Fibroblast of skin of scalp (primary cell): Measurements from ENCODE around the gene MMP24OS.
"Not testable (repeated sequence)": the region's sequence is repeated elsewhere in the genome, so short reads cannot be mapped to it uniquely, and the experiment has no call there.

Experiments
- DNase-seq: peaks from one replicate; pipeline ENCODE4 v3.0.0-alpha.2; 2013

MMP24OS gene

DNA sequence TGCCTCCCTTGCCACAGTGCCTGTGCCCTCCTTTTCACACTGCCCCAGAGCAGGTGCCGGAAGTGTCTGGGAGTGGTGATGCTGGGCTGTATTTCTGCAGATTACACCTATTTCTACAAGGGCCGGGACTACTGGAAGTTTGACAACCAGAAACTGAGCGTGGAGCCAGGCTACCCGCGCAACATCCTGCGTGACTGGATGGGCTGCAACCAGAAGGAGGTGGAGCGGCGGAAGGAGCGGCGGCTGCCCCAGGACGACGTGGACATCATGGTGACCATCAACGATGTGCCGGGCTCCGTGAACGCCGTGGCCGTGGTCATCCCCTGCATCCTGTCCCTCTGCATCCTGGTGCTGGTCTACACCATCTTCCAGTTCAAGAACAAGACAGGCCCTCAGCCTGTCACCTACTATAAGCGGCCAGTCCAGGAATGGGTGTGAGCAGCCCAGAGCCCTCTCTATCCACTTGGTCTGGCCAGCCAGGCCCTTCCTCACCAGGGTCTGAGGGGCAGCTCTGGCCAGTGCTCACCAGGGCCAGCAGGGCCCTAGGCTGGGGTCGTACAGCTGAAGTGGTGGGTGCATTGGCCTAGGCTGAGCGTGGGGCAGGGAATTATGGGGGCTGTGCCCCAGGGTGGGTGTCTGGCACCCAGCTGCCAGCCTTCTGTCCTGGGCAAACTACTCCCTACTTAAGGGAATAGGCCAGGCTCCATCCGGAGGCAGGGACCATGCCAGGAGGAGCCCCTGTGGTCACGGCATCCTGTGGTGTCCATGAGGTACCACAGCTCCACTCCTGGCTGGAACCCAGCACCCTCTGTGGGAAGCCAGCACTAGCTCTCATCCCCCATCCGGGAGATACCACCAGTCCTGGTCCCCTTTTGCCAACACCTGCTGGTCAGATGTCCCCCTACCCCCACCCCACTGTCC lies 3.5 kb downstream of the MMP24OS start:
- no peak for DNase-seq

DNA sequence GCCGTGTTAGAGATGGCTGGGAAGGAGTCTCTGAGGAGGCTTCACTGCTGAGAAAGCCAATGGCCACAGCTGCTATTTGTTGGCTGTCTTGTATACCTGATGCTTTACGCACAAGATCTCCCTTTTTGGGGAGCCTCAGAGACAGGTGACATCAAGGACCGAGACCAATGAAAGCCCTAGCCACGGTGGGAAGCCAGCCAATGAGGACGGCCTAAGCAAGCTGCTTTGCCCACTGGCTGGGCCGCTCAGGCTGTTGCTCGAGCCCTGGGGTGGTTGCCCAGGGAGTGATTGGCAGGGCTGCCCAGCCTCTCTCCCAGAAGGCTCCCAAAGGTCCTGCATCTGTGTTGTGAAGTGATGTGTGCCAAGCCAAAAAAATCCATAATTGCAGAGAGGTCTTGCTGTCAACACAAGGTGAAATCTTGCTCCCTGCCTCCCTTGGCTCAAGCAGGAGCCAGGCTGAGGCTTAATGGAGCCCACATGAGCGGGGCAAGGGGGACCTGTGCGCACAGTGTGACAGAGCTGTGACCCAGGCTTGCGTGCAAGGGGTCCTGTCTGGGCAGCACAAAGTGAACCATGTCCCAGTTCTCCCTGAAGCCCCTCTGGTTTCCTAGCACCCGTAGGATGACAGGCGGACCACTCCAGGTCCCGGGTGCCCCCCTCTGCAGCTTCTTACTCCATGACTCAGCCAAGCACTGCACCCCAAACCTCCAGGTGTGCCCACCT lies 4.3 kb downstream of the MMP24OS start:
- no peak for DNase-seq

DNA sequence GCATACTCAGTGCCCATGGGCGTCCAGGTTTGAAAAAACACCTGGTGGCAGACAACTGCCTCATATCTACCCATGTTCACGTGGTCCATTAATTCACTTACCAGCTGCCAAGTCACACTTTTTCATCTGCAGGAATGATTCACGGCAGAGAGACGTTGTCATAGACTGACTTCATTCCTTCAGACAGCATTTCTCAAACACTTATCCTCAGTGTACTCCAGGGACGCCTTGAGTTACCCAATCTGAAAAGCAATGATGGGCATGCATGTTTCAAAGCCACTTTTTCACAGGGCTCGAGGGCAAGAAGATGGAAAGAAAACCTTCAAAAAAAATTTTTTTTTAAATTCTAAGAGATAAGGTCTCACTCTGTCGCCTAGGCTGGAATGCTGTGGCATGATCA lies 6.0 kb downstream of the MMP24OS start:
- DNase-seq = peak; percentile 33

DNA sequence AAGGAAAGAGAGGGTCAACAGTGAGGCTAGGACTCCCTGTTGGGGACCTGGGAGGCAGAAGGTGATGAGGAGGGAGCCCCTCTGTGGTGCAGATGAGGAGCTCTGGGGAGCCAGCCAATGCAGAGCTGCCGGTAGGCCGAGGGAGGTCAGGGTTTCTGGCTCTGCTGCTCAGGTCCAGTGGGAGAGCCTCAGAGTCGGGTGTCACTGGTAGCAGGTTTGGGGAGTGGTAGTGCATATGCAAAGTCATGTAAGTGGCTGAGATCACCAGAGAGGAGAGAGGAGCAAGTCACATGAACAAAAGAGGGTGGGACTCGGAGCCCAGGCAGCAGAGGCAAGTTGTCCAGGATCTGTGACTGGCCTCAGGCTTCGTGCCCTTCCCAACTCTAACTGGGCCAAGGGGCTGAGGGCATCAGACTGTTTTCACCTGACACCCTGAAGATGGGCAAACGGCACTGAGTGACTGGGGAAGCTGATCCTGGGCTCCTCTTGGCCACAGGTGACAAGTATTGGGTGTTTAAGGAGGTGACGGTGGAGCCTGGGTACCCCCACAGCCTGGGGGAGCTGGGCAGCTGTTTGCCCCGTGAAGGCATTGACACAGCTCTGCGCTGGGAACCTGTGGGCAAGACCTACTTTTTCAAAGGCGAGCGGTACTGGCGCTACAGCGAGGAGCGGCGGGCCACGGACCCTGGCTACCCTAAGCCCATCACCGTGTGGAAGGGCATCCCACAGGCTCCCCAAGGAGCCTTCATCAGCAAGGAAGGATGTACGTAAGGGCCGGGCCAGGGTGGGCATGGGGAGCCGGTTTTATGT lies 6.6 kb downstream of the MMP24OS start:
- DNase-seq = no peak

DNA sequence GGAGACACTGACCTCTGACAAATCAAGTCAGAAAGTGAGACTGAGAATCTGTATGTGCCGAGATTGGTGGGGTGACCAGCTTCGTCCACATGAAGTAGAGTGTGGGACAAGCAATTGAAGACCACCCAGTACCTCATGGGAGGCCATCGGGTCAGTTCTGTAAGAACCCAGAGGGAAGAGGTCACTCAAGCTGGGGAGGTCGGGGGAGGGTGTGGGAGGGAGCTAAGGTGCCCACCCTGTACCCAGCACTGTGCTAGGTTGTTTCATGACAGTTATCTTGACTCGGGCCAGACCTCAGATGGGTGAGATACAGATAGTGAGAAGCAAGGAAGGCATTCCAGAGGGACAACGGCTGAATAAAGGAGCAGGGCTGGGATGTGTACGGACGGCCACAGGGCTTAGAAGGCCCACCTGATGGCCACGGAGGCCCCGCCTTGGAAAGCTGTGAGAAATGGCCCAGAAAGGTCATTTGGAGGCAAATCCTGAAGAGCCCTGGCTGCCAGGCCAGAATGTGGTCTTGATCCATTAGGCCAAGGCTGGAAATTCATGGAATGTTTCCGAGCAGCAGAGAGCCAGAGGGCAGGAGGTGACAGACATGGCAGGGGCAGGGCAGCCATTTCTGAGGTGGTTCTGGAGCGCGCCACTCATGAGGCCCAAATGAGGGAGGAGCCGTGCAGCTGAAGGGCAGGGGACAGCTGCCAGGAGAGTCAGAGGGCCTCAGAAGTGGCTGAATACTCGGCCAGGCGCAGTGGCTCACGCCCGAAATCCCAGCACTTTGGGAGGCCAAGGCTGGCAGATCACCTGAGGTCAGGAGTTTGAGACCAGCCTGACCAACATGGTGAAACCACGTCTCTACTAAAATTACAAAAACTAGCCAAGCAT lies 7.7 kb downstream of the MMP24OS start:
- no peak for DNase-seq

DNA sequence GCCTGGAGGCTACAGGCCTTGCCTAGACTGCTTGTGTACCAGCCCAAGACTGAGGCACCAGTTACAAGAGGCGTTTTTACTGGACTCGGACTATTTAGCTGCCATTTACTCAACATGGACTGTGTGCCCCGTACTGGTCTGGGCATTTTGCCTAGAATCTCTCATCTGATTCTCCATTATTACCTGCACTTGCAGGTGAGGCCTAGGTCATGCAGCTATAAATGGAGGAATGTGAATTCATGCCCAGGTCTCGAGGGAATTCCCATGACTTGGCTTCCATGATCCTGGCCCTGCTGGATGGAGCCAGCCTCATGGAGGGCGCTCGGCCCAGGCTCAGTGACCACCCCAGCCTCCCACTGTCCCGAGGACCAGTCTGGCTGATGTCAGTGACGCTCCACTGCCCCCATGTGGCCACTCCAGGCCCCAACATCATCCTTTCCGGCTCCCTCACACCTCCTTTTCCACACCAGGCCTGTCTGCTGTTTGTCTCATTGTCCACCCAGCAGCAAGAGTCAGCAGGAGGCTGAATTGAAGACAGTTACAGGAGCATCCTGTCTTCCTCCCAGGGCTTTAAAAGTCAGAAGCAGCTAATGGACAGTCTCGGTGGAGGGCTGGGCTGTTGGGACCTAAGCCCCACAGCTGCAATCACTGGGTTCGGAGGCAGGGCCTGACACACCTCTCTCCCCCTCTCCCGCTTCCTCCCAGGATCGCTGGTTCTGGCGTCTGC lies 8.7 kb downstream of the MMP24OS start:
- peak; percentile 61 for DNase-seq

DNA sequence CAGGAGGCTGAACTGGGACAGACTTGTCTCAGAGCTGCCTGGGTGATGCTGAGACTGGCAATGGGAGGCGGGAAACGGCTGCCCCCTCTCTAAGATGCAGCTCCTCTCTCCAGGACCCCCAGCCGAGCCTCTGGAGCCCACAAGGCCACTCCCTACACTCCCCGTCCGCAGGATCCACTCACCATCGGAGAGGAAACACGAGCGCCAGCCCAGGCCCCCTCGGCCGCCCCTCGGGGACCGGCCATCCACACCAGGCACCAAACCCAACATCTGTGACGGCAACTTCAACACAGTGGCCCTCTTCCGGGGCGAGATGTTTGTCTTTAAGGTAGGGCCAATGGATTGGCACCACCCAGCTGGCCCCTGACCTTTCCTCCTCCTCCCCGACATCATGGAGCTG lies 10.8 kb downstream of the MMP24OS start:
- no peak for DNase-seq

DNA sequence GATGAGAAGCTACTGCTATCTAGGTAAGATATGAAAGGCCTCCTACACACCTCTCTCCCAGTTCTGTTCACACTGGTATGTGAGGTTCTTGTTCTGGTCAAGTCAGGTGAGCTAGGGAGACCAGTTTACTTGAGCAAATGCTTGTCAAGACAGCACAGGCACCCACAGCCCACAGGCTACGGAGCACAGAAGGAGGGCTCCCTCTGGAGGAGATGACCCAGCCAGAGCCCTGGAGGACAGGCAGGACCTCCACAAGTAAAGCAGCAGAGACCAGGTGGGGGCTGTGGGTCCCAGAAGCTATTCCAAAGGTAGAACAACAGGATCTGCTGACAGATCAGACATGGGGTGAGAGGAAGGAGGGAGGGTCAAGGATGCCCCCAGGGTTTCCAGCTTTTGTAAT lies 13.2 kb downstream of the MMP24OS start:
- DNase-seq = no peak

DNA sequence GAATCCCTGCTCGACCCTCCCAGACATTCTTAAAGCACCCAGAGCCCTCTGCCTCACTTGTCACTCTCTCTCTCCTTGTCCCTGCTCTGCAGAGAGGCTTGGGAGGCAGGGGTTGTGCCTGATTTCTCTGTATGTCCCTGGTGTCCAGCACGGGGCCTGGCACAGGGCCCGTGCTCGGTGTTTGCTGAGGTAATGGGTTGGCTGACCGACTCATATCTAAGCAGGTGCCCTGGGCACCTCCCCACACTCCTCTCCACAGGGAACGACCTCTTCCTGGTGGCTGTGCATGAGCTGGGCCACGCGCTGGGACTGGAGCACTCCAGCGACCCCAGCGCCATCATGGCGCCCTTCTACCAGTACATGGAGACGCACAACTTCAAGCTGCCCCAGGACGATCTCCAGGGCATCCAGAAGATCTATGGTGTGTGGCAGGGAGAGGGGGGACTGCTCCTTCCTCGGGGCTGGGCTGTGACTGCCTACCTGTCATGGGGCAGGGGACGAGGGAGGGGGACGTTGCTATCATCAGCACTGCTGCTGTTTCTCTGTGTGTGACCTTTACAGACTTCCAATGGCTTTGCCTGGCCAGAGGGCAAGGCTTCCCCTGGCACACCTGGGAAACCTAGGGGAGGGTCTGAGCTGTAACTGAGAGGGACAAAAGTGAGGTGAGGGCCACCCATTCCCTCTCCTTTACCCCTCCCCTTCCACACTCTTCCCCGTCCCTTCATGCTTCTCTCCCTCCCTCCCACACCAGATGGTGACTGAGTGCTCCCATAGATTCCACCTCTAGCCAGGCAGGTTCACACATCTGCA lies 14.2 kb downstream of the MMP24OS start:
- DNase-seq = no peak

DNA sequence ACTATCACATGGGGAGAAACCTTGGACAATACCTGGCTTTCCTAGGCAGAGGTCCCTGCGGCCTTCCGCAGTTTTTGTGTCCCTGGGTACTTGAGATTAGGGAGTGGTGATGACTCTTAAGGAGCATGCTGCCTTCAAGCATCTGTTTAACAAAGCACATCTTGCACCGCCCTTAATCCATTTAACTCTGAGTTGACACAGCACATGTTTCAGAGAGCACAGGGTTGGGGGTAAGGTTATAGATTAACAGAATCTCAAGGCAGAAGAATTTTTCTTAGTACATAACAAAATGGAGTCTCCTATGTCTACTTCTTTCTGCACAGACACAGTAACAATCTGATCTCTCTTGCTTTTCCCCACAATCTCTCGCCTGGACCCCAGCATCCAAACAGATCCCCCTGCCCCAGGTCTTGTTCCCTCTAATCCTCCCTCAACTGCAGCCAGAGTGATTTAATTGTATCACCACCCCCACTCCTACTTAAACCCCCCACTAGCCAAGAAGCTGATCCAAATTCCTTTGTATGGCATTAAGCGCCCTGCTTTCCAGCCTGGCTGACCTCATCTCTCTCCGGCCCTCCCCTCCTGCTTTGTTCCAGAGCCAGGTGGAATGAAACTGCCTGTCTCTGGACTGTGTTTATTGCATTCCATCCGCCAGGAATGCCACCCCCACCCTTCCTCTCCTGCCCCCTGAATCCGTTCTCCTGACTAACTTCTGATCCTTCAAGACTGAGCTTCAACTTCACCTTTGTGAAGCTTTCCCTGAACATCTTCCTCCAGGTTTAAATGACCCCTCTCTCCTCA lies 15.0 kb downstream of the MMP24OS start:
- peak; percentile 55 for DNase-seq

DNA sequence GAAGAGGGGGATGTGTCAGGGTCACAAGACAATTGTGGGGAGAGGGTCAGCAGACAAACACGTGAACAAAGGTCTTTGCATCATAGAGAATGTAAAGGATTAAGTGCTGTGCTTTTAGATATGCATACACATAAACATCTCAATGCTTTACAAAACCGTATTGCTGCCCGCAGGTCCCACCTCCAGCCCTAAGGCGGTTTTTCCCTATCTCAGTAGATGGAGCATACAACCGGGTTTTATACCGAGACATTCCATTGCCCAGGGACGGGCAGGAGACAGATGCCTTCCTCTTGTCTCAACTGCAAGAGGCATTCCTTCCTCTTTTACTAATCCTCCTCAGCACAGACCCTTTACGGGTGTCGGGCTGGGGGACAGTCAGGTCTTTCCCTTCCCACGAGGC lies 15.6 kb downstream of the MMP24OS start:
- not testable (repeated sequence) for DNase-seq

DNA sequence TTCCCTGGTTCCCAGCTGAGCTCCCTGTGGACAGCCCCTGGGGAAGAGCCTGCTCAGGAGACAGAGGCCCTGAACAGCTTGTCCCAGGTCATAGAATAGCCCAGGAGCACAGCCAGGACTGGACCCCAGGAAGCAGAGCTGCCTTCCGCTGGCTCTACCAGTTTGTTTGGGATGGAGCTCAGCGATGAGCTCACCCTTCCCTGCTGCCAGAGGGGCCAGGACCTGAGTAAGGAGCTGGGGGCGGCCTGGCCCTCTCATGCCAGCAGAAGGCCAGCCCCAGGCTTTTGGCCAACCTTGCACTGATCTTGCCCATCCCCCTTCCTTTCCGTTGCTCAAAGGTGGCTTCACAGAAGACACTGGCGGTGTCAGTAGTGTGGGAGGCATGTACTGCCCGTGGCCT lies 17.5 kb downstream of the MMP24OS start:
- no peak for DNase-seq

DNA sequence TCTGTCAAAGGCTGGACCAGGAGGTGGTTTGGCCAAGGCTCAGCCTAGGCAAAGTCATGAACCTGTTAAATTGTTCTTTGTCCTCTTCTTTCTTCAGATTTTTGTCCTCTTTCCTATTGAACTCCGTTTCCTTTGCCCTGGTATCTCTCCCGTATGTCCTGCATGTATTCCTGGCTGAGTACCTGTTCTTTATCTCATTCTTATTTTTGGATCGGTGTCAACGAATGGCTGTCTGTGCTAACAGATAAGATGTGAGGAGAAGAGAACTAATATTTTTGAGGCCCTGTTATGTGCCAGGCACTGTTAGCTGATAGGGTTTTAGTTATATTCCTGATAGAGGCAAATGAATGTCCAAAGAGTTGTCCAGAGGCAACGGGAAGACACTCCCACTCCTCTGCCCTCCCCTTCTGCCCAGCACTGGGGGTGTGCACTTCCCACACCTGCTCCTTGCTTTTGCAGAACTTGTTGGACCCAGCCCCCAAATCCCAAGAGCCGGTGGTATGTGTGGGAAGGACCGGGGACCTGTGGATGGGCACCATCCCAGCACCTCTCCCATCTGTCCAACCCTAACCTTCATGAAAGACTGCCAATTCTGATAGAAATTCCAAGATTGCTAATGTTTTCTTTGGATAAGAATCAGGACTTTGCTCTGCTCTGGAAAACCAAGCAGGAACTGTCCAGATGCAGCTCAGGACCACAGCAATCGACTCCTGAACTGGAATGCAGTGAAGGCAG lies 20.6 kb downstream of the MMP24OS start:
- DNase-seq = no peak

DNA sequence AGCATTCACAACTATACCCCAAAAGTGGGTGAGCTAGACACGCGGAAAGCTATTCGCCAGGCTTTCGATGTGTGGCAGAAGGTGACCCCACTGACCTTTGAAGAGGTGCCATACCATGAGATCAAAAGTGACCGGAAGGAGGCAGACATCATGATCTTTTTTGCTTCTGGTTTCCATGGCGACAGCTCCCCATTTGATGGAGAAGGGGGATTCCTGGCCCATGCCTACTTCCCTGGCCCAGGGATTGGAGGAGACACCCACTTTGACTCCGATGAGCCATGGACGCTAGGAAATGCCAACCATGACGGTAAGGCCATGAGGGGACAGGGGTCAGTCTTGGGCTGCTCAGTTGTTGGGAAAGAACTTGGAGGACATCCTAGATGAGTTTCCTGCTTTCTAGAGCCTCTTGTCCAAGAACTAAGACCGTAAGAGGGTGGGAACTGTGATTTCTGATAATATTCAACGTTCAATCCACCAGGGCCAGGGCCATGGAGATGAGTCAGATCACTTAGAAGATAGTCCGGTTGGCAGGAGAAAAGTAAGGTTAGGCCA lies 23.4 kb downstream of the MMP24OS start:
- no peak for DNase-seq

DNA sequence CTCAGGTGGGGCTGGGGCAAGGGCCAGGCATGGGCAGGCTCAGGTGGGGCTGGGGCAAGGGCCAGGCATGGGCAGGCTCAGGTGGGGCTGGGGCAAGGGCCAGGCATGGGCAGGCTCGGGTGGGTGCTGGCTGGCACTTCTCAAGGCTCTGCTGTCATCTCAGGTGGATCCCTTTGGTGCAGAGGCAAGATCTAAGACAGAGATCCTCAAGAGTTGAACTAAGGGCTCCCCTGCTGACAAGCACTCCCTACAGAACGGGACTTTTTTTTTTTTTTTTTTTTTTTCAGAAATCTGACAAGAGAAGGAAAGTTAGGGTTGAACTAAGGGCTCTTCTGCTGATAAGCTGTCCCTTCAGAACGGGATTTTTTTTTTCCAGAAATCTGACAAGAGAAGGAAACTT lies 24.9 kb downstream of the MMP24OS start:
- no peak for DNase-seq

DNA sequence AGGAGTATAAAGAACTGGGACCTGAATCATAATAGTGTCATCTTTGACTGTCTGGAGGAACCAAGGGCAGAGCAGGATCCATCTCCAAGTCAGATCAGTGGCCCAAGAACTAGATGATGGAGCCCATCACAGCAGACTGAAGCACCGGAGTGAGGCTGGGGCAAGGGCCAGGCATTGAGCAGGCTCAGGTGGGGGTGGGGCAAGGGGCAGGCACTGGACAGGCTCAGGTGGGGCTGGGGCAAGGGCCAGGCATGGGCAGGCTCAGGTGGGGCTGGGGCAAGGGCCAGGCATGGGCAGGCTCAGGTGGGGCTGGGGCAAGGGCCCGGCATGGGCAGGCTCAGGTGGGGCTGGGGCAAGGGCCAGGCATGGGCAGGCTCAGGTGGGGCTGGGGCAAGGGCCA lies 25.3 kb downstream of the MMP24OS start:
- not testable (repeated sequence) for DNase-seq

DNA sequence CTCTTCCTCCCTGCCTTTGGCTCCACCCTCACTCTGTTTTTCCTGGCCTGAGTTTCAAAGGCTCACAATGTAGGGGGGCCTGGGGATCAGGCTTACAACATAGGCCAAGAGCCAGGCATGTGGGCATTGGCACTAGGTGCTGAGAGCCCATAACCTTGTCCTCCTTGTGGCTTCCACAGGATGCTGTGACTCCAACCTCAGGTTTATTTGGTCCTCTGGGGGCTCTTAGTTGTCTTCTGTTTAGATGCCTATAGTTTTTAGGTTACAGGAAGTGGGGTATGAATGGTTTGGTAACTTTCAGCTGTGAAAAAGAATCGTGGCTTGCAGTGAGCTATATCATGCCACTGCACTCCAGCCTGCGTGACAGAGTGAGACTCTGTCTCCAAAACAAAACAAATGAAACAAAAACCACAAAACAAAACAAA lies 25.9 kb downstream of the MMP24OS start:
- no peak for DNase-seq

DNA sequence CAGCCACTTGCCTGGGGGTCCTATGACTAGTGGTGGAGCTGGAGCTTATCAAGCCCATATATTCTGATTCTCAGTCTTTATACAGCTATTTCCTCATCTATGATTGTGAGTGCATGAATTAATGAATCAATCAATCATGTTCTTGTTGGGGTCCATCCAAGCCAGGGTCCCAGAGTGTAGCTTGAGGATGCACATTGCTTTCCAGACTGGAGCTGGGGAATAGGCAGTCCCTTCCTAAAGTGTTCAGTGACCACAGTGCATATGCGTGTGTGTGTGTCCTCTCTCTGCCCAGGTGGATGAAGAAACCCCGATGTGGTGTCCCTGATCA lies 26.3 kb downstream of the MMP24OS start:
- no peak for DNase-seq
